ENCODE measurements around the gene CELA2A.
"Not testable (repeated sequence)": the region's sequence is repeated elsewhere in the genome, so short reads cannot be mapped to it uniquely, and the experiment has no call there.

The CELA2A gene

DNA sequence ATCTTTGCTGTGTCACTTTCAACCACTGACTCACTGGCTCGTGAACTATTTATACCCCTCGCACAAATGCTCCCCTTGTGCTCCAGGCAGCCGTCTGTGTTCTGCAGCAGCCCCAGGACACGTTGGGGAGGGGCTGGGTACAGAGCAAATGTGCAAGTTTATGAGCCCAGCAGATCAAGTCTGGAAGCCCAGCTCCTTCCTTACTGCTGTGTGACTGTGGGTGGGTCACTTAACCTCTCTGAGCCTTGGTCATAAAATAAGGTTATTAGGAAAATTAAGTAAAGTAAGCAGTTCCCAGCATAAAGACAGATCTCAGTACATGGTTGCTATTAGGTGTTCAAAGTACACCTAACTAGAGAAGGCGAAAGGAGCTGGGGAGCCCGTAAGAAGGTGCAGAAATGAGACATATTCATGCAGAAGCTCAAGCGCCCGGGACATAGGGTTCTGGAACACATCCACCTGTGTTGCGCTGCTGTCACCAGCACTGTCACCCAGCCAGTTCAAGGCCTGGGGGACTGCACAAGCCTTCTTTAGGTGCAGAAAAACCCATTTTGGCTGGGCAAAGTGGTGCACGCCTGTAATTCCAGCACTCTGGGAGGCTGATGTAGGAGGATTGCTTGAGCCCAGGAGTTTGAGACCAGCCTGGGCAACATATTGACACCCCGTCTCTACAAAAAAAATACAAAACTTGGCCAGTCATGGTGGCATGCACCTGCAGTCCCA, 33.0 kb upstream of the CELA2A start:
- Histone ChIP-seq H3K27ac (peak overlapping the region in 2 of 21 experiments; percentile 17 to 35), H3K4me3 (no peak overlapping the region)

DNA sequence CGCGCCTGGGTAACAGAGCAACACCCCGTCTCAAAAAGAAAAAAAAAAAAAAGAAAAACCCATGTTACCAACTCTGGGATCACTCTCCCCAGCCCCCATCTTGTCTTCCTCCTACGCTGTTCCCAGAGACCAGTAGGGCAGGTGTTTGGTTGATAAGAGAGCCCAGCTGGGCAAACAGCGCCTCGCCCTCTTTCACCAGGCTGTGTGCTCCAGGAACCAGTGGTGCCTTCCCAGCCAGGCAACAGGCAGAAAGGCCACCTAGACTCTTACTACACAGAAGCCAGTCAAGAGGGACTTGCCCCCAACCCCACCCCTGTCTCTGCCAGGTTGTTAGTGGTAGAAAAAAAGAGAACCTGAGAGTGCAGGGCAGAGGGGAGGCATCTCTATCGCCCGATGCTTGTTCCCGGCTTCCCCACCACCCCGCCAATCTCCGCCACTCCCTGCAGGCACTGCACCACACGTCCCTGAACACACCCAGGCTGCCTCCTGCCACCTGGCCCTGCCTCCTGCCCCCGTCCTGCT, 32.3 kb upstream of the CELA2A start:
- Histone ChIP-seq H3K27ac (peak overlapping the region in 4 of 21 experiments; percentile 14 to 35 (median 21)), H3K4me3 (no peak overlapping the region)

DNA sequence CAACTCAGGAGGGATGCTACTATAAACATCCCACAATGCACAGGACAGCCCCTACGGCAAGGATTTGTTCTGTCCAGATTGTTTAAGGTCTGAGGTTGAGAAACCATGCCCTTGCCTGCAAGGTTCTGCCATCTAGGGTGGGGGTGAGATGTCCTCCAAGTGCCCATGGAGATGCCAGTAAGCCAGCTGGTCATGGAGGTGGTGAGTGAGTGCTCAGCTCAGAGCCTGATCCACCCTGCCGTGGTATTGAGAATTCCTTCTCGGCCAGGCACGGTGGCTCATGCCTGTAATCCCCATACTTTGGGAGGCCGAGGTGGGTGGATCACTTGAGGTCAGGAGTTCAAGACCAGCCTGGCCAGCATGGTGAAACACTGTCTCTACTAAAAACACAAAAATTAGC, 31.6 kb upstream of the CELA2A start:
- Histone ChIP-seq H3K4me3 (no peak overlapping the region), H3K27ac (peak overlapping the region in 1 of 21 experiments; percentile 18)

- Histone ChIP-seq H3K4me3 (no peak overlapping the region), H3K27ac (no peak overlapping the region)
These were observed 31.0 kb upstream of the CELA2A start for GRCh38 chr1:15425521-15425920.

DNA sequence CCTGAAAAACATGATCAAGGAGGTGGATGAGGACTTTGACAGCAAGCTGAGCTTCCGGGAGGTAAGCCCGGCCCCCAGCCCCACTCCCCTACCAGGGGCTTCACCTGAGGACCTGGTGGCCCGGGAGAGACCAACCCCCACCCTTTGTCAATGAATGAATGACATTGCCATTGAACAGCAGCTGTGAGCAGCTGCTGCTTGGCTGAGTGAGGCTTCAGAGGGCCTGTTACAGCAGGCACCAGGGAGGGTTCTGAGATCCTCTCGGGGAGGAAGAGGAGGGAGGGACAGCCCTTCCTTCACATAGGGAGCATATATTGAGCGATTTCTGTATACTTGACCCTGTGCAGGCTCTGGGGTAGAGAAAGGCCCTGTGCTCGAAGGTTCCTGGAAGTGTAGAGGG, 30.6 kb upstream of the CELA2A start:
- no peak overlapping the region for H3K4me3 ChIP-seq
- H3K27ac ChIP-seq = no peak overlapping the region

GRCh38 chr1:15426492-15427279, 29.8 kb upstream of the CELA2A start:
- H3K4me3 ChIP-seq = no peak overlapping the region
- H3K27ac ChIP-seq = peak overlapping the region in 4 of 21 experiments; percentile 11 to 29 (median 19)

GRCh38 chr1:15427280-15427666, 29.3 kb upstream of the CELA2A start:
- no peak overlapping the region for H3K4me3 ChIP-seq
- peak overlapping the region in 3 of 21 experiments; percentile 11 to 29 (median 11) for H3K27ac ChIP-seq

DNA sequence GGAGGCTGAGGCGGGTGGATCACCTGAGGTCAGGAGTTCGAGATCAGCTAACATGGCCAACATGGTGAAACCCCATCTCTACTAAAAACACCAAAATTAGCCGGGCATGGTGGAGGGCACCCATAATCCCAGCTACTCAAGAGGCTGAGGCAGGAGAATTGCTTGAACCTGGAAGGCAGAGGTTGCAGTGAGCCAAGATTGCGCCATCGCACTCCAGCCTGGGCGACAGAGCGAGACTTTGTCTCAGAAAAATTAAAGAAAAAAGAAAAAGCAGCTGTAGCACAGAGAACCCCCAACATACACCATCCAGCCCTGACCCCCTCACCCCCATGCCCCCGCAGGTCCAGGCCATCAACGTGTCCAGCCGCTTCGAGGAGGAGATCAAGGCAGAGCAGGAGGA, 28.3 kb upstream of the CELA2A start:
- not testable (repeated sequence) for H3K27ac ChIP-seq, H3K4me3 ChIP-seq

GRCh38 chr1:15428815-15429435, 27.6 kb upstream of the CELA2A start:
- Histone ChIP-seq H3K4me3 (no peak overlapping the region), H3K27ac (no peak overlapping the region)

DNA sequence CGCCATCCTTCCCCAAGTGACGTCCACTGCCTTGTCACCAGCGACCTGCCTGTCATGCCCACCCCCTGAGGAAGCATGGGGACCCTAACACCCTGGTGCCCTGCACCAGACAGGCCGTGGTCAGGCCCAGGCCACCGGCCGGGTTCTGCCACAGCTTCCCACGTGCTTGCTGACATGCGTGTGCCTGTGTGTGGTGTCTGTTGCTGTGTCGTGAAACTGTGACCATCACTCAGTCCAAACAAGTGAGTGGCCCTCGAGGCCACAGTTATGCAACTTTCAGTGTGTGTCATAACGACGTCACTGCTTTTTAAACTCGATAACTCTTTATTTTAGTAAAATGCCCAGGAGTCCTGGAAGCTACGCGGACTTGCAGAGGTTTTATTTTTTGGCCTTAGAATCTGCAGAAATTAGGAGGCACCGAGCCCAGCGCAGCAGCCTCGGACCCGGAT, 26.8 kb upstream of the CELA2A start:
- no peak overlapping the region for H3K4me3 ChIP-seq
- H3K27ac ChIP-seq = no peak overlapping the region

- H3K27ac ChIP-seq = no peak overlapping the region
- no peak overlapping the region for H3K4me3 ChIP-seq
These were observed 25.6 kb upstream of the CELA2A start for GRCh38 chr1:15430787-15431570.

GRCh38 chr1:15431571-15431948, 25.0 kb upstream of the CELA2A start:
- Histone ChIP-seq H3K4me3 (no peak overlapping the region), H3K27ac (peak overlapping the region in 1 of 21 experiments; percentile 40)

- Histone ChIP-seq H3K27ac (no peak overlapping the region), H3K4me3 (no peak overlapping the region)
These were observed 24.2 kb upstream of the CELA2A start for GRCh38 chr1:15432324-15432723.

DNA sequence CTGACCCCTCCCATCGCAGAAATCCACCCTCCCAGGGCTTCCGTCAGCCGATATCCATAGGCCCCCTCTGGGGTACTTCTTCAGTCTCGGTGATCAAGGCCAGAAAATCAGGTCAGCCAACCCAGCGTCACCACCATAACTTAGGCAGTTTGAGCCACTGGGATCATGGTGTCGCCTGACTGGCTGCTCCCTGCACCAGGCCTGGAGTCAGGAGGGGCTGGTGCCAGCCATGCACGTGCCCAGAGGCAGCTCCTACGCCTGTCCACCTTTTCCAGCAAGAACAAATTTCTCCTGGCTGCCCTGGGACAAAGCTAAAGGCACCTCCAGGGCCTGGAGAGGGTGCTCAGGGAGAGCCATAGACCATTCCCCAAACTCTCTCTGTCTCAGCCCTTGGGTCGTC, 23.1 kb upstream of the CELA2A start:
- no peak overlapping the region for H3K27ac ChIP-seq

DNA sequence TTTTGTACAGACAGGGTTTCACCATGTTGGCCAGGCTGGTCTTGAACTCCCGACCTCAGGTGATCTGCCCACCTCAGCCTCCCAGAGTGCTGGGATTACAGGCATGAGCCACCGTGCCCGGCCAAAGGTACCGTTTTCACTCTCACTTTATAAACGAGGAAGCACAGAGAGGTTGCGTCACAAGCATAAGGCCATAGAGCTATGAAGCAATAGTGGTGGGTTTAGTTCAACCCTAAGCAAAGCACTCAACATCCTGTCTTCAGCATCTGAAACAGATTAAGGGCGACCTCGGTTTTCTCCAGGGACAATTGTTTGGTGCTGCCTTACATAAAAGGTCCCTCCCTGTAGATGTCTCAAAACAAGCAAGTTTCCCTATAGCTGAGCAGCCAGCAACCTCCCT, 21.8 kb upstream of the CELA2A start:
- H3K4me3 ChIP-seq, H3K27ac ChIP-seq: not testable (repeated sequence)

More for the DNA sequence above, 23.1 kb upstream of the CELA2A start:
- no peak overlapping the region for H3K4me3 ChIP-seq

GRCh38 chr1:15435239-15436077, 21.1 kb upstream of the CELA2A start:
- Histone ChIP-seq H3K27ac (no peak overlapping the region), H3K4me3 (no peak overlapping the region)

GRCh38 chr1:15436881-15437442, 19.6 kb upstream of the CELA2A start:
- Histone ChIP-seq H3K27ac (no peak overlapping the region), H3K4me3 (no peak overlapping the region)

DNA sequence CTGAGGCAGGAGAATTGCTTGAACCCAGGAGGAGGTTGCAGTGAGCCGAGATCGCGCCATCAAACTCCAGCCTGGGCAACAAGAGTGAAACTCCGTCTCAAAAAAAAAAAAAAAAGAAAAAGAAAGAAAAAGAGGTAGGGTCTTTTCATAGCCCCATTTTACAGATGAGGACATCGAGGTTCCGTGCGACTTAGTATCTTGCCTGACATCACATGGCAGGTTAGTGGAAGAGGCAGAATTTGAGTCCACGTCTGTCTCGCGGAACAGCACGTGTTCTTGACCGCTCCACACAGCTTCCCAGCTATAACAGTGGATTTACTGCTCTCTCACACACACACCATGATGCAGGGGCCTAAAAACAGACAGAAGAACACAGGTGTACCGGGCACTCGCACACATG, 17.2 kb upstream of the CELA2A start:
- Histone ChIP-seq H3K27ac (no peak overlapping the region), H3K4me3 (no peak overlapping the region)

- Histone ChIP-seq H3K27ac (no peak overlapping the region), H3K4me3 (no peak overlapping the region)
These were observed 16.2 kb upstream of the CELA2A start for GRCh38 chr1:15440357-15440756.
